ENCODE measurements around the gene AGO1.

The AGO1 gene

DNA sequence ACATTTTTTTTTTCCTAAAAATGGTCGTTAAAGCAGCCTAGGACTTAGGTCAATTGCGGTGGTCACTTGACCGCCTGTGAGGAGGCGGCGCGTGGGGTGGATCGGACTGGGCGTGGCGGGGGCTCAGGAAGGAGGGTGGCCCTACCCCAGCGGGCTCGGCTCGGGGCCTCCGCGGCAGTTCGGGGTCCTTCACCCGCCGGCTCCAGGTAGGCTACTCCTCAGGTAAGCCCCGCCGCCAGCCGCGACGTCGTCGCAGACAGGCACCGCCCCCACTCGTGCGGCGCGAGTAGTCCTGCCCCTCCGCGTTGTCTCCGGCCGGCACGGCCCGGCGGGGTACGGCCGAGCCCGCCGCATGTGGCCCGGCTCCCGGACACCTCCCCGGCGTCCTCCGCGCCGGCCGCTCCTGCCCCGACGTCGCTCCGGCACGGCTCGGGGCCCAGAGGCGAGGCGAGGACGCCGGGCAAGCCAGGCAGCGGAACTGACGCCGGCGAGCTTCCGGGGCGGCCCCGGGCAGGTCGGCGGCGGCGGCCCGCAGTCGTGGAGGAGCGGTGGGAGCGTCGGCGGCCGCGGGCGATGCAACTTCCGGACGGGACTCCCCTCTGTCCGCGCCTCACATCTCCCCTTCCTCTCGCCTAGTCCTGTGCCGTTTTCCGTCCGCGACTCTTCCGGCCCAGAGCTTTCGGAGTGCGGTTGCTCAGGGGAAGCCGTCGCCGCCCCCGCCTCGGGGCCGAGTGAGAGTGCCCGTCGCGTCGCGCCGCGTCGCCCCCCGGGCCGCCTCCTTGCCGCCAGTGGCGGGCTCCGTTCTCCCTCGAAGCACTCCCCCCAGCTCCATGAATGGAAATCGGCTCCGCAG is 47.8 kb downstream of the AGO1 start, which contains the start of gene AGO3:
TSS of gene AGO3 (plus strand) at position 513 of the 853 bp plus-strand sequence. CDS start at position 835, 322 bp downstream.
- H3K27ac ChIP-seq = peak within 1 kb of the TSS; percentile 96 to 100
- peak; percentile 85 for DNase-seq (ENCODE audit: low spot score)
- peak within 1 kb of the TSS; percentile 83 for H3K4me3 ChIP-seq
- TF ChIP-seq, protein P1, sequence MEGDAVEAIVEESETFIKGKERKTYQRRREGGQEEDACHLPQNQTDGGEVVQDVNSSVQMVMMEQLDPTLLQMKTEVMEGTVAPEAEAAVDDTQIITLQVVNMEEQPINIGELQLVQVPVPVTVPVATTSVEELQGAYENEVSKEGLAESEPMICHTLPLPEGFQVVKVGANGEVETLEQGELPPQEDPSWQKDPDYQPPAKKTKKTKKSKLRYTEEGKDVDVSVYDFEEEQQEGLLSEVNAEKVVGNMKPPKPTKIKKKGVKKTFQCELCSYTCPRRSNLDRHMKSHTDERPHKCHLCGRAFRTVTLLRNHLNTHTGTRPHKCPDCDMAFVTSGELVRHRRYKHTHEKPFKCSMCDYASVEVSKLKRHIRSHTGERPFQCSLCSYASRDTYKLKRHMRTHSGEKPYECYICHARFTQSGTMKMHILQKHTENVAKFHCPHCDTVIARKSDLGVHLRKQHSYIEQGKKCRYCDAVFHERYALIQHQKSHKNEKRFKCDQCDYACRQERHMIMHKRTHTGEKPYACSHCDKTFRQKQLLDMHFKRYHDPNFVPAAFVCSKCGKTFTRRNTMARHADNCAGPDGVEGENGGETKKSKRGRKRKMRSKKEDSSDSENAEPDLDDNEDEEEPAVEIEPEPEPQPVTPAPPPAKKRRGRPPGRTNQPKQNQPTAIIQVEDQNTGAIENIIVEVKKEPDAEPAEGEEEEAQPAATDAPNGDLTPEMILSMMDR (IDR thresholded peaks at IDR 0.05) = no peak

DNA sequence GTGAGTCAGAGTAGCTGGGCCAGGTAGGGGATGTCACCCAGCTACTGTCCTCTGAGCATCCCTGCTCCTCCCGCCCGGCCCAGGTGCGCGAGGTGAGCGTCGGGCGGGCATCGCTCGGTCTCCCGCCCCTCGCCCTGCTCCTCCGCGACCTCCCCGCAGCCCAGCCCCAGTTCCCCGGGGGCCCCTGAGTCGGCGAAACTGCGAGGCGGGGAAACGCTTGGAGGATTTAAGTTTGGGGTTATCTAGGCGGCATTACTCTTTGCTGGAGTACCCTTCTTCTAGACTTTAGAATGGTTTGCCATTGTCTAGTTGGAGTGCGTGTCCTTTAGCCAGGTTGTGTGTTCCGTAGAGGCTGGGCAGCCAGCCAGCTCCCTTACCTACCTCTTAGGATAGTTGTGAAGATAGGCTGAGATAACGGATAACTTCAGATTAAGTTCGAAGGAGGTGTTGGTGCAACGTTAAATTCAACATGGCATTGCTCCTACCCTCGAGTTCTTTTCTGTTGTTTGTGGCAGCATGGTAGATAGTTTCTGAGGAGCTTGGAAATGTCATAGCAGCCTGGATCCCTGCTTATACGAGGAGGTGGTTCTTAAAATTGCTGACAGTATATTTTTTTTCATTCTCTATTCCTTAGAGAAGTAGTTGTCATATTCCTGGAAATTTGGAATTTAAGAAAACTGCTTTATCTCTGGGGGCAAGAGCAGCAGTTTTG is 48.6 kb downstream of the AGO1 start:
- DNase-seq (ENCODE audit: low spot score) = no peak
- TF ChIP-seq, protein P1 (IDR thresholded peaks at IDR 0.05) = no peak

DNA sequence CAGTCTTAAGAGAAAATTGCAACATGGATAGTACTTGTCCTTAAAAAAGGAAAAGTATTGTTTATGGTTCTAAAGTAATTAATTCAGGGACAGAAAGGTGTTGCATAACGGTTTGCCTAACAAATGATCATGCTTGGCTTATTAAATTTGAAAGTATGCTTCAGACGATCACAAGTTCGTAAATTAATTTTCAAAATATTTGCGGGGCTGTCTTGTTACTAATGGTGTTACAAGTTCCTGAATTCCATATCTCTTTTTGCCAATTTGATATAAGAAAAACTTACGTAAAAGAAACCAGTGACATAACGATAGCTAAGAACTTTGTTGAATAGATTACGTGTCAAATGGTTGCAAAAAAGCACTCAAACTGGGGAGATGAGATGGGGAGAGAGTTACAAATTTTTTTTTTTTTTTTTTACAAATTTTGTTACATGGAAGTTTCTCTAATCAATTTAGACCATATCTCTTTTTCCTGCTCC is 49.2 kb downstream of the AGO1 start:
- Histone ChIP-seq H3K4me3 (peak overlapping the region; percentile 83), H3K27ac (peak overlapping the region in 1 of 2 donors; percentile 100)
- TF ChIP-seq, protein P1 (IDR thresholded peaks at IDR 0.05) = no peak
- DNase-seq (ENCODE audit: low spot score) = no peak

More for the DNA sequence above, 48.6 kb downstream of the AGO1 start:
- peak overlapping the region; percentile 83 for H3K4me3 ChIP-seq
- H3K27ac ChIP-seq = peak overlapping the region; percentile 96 to 100

DNA sequence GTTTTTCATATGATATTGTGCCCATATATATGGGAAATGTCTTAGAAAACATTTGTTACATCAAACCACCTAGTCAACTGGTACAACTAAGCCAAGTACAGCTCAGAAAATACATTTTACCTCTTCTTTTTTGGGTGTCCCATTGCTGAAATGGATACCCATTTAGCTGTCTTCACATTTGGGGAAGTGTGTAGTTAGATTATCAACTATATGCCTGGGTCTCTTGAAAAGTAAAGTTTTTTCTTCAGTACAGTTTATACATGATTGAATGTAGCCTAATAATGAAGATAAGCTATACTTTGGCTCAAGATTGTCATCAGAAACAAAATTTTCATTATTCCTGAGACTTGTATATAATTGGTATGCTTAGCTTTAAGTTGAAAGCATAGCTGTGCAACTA is 49.9 kb downstream of the AGO1 start:
- DNase-seq (ENCODE audit: low spot score) = no peak

DNA sequence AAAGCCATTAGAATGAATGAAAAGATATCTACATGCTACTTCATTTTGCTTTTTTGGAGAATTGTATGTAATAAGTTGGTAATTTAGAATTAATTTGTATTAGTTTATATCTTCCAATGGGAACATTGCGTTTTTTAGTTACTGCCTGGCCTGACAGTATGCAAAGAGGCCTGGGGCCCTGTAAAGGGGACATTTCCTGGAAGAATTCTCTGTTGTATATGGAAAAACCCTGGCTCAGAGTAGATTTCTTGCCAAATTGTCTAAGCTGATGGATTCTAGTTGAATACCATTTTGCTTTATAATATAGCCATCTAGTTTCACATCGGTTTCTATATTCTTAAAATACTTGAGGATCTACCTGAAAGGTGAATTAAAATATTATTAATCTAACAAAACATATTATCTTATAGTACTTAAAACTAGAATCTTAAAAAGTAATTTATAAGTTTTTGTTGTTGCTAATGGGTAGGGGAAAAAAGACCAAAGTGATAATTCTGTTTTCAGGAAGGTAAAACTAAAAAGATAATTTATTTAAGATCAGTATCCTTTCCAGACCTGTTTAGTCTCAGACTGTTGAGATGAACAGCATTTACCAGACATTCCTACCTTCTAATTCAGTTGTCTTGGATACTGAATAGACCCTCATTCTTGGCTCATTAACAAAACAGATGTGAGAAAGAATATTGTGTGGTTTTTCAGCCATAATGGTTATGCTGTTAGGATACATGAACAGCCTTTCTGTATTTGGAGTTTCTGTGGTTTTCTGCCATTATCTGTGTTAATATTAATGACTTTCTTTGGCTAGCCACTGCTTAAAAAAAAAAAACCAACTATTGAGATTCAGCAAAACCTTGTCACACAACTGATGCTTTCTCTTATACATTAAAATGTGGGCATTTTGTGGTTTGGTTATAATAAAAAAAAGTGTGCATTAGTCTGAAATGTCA is 52.7 kb downstream of the AGO1 start:
- TF ChIP-seq, protein P1 (IDR thresholded peaks at IDR 0.05) = no peak
- H3K27ac ChIP-seq = no peak overlapping the region
- H3K4me3 ChIP-seq = no peak overlapping the region
- DNase-seq (ENCODE audit: low spot score) = no peak

More for the DNA sequence above, 49.9 kb downstream of the AGO1 start:
- Histone ChIP-seq H3K27ac (no peak overlapping the region), H3K4me3 (no peak overlapping the region)
- TF ChIP-seq, protein P1 (IDR thresholded peaks at IDR 0.05) = no peak

DNA sequence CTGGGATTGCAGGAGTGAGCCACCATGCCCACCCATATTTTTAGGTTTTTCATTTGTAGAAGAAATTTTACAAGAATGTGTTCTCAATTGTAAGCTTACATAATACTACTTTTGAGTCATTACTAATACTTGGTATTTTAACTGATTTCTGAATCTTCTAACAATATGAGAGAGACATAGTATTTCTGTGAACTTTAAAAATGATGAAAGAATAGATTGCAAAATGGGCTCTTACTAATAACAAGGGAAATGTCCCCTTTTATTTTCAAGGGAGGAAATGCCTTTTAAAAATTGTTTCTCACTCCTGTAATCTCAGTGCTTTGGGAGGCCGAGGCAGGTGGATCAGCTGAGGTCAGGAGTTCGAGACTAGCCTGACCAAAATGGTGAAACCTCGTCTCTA is 53.8 kb downstream of the AGO1 start:
- no peak for DNase-seq (ENCODE audit: low spot score)
- H3K27ac ChIP-seq = no peak overlapping the region
- TF ChIP-seq, protein P1 (IDR thresholded peaks at IDR 0.05) = no peak
- H3K4me3 ChIP-seq = no peak overlapping the region

Measured in coronary artery (tissue), 2 donors.